Adrenal gland (tissue), 12 donors: ENCODE measurements around the gene KCNN2. TPM values are rescaled to one million over a fixed set of nuclear protein-coding genes. Genes with fewer than 3 reads are reported as not detected.

Experiments used
- DNase-seq, 7 donors: peaks; one replicate each; pipeline ENCODE4 v3.0.0-alpha.2; 2019 to 2020
- H3K27ac ChIP-seq, 5 donors: fragments of 200-600 bp; sonication (generic) in 4 of 5; 1 replicate in 3 of 5; 2 replicates in 2 of 5; pipeline versions ENCODE4 v1.5.1 to v1.8.0; 2016 to 2020; ENCODE audit warnings: mild to moderate bottlenecking in 1 of 5
- H3K27me3 ChIP-seq: fragments of 200-600 bp; 2 replicates; pipeline ENCODE4 v1.8.0; 2021
- H3K36me3 ChIP-seq, 2 donors: fragments of 200-600 bp; replicated peaks in 1 of 2; 1 replicate in 1 of 2; 2 replicates in 1 of 2; pipeline versions ENCODE4 v1.5.1 to v1.8.0; 2018 to 2022
- H3K4me1 ChIP-seq, 2 donors: fragments of 200-600 bp; replicated peaks in 1 of 2; 1 replicate in 1 of 2; 2 replicates in 1 of 2; pipeline versions ENCODE4 v1.5.1 to v1.8.0; 2018 to 2021
- H3K4me3 ChIP-seq, 4 donors: fragments of 200-600 bp; sonication (generic) in 3 of 4; one replicate each; pipeline ENCODE4 v1.5.1; 2016 to 2018
- H3K9me3 ChIP-seq, 3 donors: fragments of 200-600 bp; sonication (generic) in 1 of 3; replicated peaks in 1 of 3; 1 replicate in 2 of 3; 2 replicates in 1 of 3; pipeline versions ENCODE4 v1.5.1 to v1.8.0; 2016 to 2021
- CTCF ChIP-seq, 6 experiments: fragments of 450-650 bp in 4 of 6; fragments of 200-600 bp in 2 of 6; sonication (generic) in 1 of 6; IDR thresholded peaks; 1 replicate in 5 of 6; 2 replicates in 1 of 6; pipeline versions ENCODE4 v1.5.1 to v1.8.0; 2016 to 2021; ENCODE audit warnings: antibody characterized with exemption in 6 of 6, mild to moderate bottlenecking in 2 of 6, moderate library complexity in 1 of 6
- POLR2A ChIP-seq, 2 donors: fragments of 450-650 bp; IDR thresholded peaks; one replicate each; pipeline ENCODE4 v1.6.1; 2017; ENCODE audit warnings: antibody characterized with exemption in 2 of 2, mild to moderate bottlenecking in 2 of 2, moderate library complexity in 1 of 2
- WGBS, 4 donors: extraction: QIAGEN DNeasy Blood & Tissue Kit in 2 of 4; methylation state at CpG; one replicate each; pipeline versions ENCODE4 v1.1.5 to v1.1.7; 2013 to 2017; 5-methylcytosine and 5-hydroxymethylcytosine counted together
- intact Hi-C, 2 donors: fragments of 100-400 bp; cut with DNase I; formaldehyde crosslinking; loops; one replicate each; pipeline versions ENCODE4 v1.14.1 to v1.15.0; 2022 to 2023
- polyA plus RNA-seq, 3 donors: library from polyadenylated mRNA; stranded (reverse); fragments of 200-250 nt in 2 of 3; fragments of 350-450 nt in 1 of 3; fragmentation: Illumina TruSeq in 1 of 3; extraction: RNeasy Lipid Tissue Mini Kit (QIAGEN cat#74804) in 1 of 3; gene quantifications; one replicate each; pipeline ENCODE4 v1.2.3, GENCODE V29; 2013 to 2014
- total RNA-seq, 9 donors: library from RNA; depleted of rRNA in 4 of 9; stranded (reverse); fragments of >200 nt in 4 of 9; fragments of 120-200 nt in 1 of 9; fragmentation: NEBNext Ultra II Directional in 1 of 9; extraction: Animal tissue kit (Norgen Biotek cat#: 25700) in 1 of 9; gene quantifications; one replicate each; pipeline versions ENCODE4 v1.1.0 to v1.2.4, GENCODE V29; 2013 to 2023
- donor health status: healthy with polysubstance abuse.
- donor health status: Bipolar disorder and iron deficiency.
- donor health status: DM: yes; HTN: yes; CAD: no.
- donor health status: DM: no; HTN: no; CAD: no.
- donor health status: DM: no; HTN: no; CAD: no.
- donor health status: DM: yes; HTN: yes; CAD: no.

The KCNN2 gene
- total and polyA plus RNA-seq, 12 donors = 18.5 to 184 (median 44.7) TPM

- Histone ChIP-seq H3K4me1 (no peaks in the 10 kb centered on the region), H3K27me3 (no peaks in the 10 kb centered on the region), H3K36me3 (no peaks in the 10 kb centered on the region), H3K27ac (no peak overlapping the region), H3K9me3 (no peaks in the 10 kb centered on the region), H3K4me3 (no peak overlapping the region)
- TF ChIP-seq POLR2A (IDR thresholded peaks at IDR 0.05) (no peak), CTCF (IDR thresholded peaks at IDR 0.05) (no peak)
- DNase-seq = no peak
- intact Hi-C loops = no loop called here
- WGBS, 4 donors = 89 to 93% (median 90%) methylated on average over 4 of the region's 4 CpGs
Observed at GRCh38 chr5:114346181-114346580, 15.7 kb upstream of the KCNN2 start.

- H3K27ac ChIP-seq = no peak overlapping the region
- 68 to 71% (median 69%) methylated on average over 5 of the region's 5 CpGs for WGBS, 4 donors
- intact Hi-C loops = no loop called here
- H3K9me3 ChIP-seq = no peaks in the 10 kb centered on the region
- DNase-seq = no peak
- no peaks in the 10 kb centered on the region for H3K27me3 ChIP-seq
- TF ChIP-seq POLR2A (IDR thresholded peaks at IDR 0.05) (no peak), CTCF (IDR thresholded peaks at IDR 0.05) (no peak)
- H3K36me3 ChIP-seq = no peaks in the 10 kb centered on the region
- peaks cover 0 to 2% of the 10 kb centered on the region in 2 donors for H3K4me1 ChIP-seq
- H3K4me3 ChIP-seq = no peak overlapping the region
Observed at GRCh38 chr5:114355086-114355830, 6.6 kb upstream of the KCNN2 start.

GRCh38 chr5:114358329-114358728, 3.5 kb upstream of the KCNN2 start:
- WGBS, 4 donors = 64 to 78% (median 71%) methylated on average over 2 of the region's 2 CpGs
- peaks cover 0 to 8% of the 10 kb centered on the region in 2 donors for H3K4me1 ChIP-seq
- DNase-seq = no peak
- H3K27ac ChIP-seq = no peak overlapping the region
- H3K4me3 ChIP-seq = no peak overlapping the region
- peaks cover 6% of the 10 kb centered on the region for H3K27me3 ChIP-seq
- H3K9me3 ChIP-seq = no peaks in the 10 kb centered on the region
- intact Hi-C loops = no loop called here
- H3K36me3 ChIP-seq = no peaks in the 10 kb centered on the region
- no peak for TF ChIP-seq POLR2A (IDR thresholded peaks at IDR 0.05)
- peak in 3 of 6 experiments; percentile 10 to 26 (median 10) for TF ChIP-seq CTCF (IDR thresholded peaks at IDR 0.05)

GRCh38 chr5:114360357-114360756, 1.5 kb upstream of the KCNN2 start:
- Histone ChIP-seq H3K27ac (peak overlapping the region in 1 of 5 donors; percentile 66), H3K9me3 (no peaks in the 10 kb centered on the region), H3K27me3 (peaks cover 6% of the 10 kb centered on the region), H3K4me1 (peaks cover 0 to 19% of the 10 kb centered on the region in 2 donors), H3K4me3 (peak overlapping the region in 2 of 4 donors; percentile 60 to 84), H3K36me3 (no peaks in the 10 kb centered on the region)
- TF ChIP-seq CTCF (IDR thresholded peaks at IDR 0.05) (no peak), POLR2A (IDR thresholded peaks at IDR 0.05) (no peak)
- intact Hi-C loops = loop anchor here in 1 of 2 donors (5.0 kb wide), 2 partner anchors 92 to 427 kb away; no protein-coding TSS in a partner anchor
- 14 to 18% (median 15%) methylated on average over 5 of the region's 5 CpGs for WGBS, 4 donors
- no peak for DNase-seq
